SK-N-SH (cell line): ENCODE data around the gene SHBG. TPM values are rescaled to one million over a fixed set of nuclear protein-coding genes. Genes with fewer than 3 reads are reported as not detected.

Experiments
- CTCF ChIA-PET: fragments of 300-600, 350-600 bp; formaldehyde crosslinking; extraction: SDS; loops from one replicate; lab custom pipeline; 2021; lab: Yijun Ruan, JAX
- POLR2A ChIA-PET: fragments of 350-600 bp; sonication (Branson Sonifier 250); formaldehyde crosslinking; extraction: SDS; loops from one replicate; lab custom pipeline; 2020; ENCODE audit warnings: antibody characterized with exemption, inconsistent platforms; lab: Yijun Ruan, JAX
- DNase-seq: peaks from one replicate; pipeline ENCODE4 v3.0.0; 2012
- H2AFZ ChIP-seq: fragments of 200-600 bp; sonication (generic); 2 replicates; pipeline ENCODE4 v1.8.1; 2016; ENCODE audit warnings: antibody characterized with exemption, mild to moderate bottlenecking, low read depth
- H3F3A ChIP-seq: fragments of 200-600 bp; sonication (generic); replicated peaks from 2 replicates; pipeline ENCODE3; 2016; ENCODE audit warnings: antibody characterized with exemption, mild to moderate bottlenecking; ENCODE audit not compliant: insufficient read depth
- H3K27ac ChIP-seq, 2 experiments: fragments of 200-500 bp in 1 of 2; fragments of 200-600 bp in 1 of 2; sonication (Bioruptor generic) in 1 of 2; sonication (generic), shearing (Covaris generic) in 1 of 2; 2 replicates each; pipeline versions ENCODE4 v1.5.1 to v1.6.1; 2014 to 2016; ENCODE audit warnings: low read depth in 2 of 2, inconsistent platforms in 1 of 2, low read length in 1 of 2, mild to moderate bottlenecking in 1 of 2, mixed read lengths in 1 of 2
- H3K27me3 ChIP-seq: fragments of 200-600 bp; sonication (generic), shearing (Covaris generic); 2 replicates; pipeline ENCODE4 v1.6.1; 2016; ENCODE audit warnings: mixed run types; ENCODE audit not compliant: insufficient read depth
- H3K36me3 ChIP-seq, 2 experiments: fragments of 200-500 bp in 1 of 2; fragments of 200-600 bp in 1 of 2; sonication (Bioruptor generic) in 1 of 2; sonication (generic) in 1 of 2; replicated peaks in 1 of 2; 2 replicates each; pipeline versions ENCODE3 to v1.5.1; 2014 to 2016; ENCODE audit warnings: low read length in 1 of 2, mild to moderate bottlenecking in 1 of 2; ENCODE audit not compliant: insufficient read depth in 2 of 2, control insufficient read depth in 1 of 2
- H3K4me1 ChIP-seq, 2 experiments: fragments of 200-500 bp in 1 of 2; fragments of 200-600 bp in 1 of 2; sonication (Bioruptor generic) in 1 of 2; sonication (generic), shearing (Covaris generic) in 1 of 2; 2 replicates each; pipeline versions ENCODE4 v1.5.1 to v1.6.1; 2014 to 2016; ENCODE audit warnings: low read depth in 1 of 2, low read length in 1 of 2, mixed run types in 1 of 2; ENCODE audit not compliant: insufficient read depth in 2 of 2, control insufficient read depth in 1 of 2
- H3K4me2 ChIP-seq: fragments of 200-600 bp; sonication (generic), shearing (Covaris generic); 2 replicates; pipeline ENCODE4 v1.6.1; 2017; ENCODE audit warnings: mixed run types
- H3K4me3 ChIP-seq, 2 experiments: fragments of 200-500 bp in 1 of 2; fragments of 200-600 bp in 1 of 2; sonication (Bioruptor generic) in 1 of 2; sonication (generic), shearing (Covaris generic) in 1 of 2; 2 replicates each; pipeline versions ENCODE4 v1.5.1 to v1.8.1; 2014 to 2016; ENCODE audit warnings: low read depth in 2 of 2, inconsistent platforms in 1 of 2, low read length in 1 of 2, mild to moderate bottlenecking in 1 of 2, mixed read lengths in 1 of 2, moderate library complexity in 1 of 2
- H3K79me2 ChIP-seq: fragments of 200-600 bp; sonication (generic); 2 replicates; pipeline ENCODE4 v1.8.1; 2017; ENCODE audit warnings: mild to moderate bottlenecking; ENCODE audit not compliant: insufficient read depth
- H3K9ac ChIP-seq: fragments of 200-600 bp; sonication (generic); 2 replicates; pipeline ENCODE4 v1.6.1; 2017; ENCODE audit warnings: mixed run types
- H3K9me2 ChIP-seq: fragments of 200-600 bp; sonication (generic); 2 replicates; pipeline ENCODE4 v1.6.1; 2017; ENCODE audit warnings: mixed run types
- H3K9me3 ChIP-seq: fragments of 200-600 bp; sonication (generic); 2 replicates; pipeline ENCODE4 v1.6.1; 2017; ENCODE audit warnings: mixed run types, mild to moderate bottlenecking, moderate library complexity
- H4K20me1 ChIP-seq: fragments of 200-600 bp; sonication (generic); 2 replicates; pipeline ENCODE4 v1.6.1; 2017; ENCODE audit warnings: mild to moderate bottlenecking, mixed run types; ENCODE audit not compliant: insufficient read depth
- CHD2 ChIP-seq: fragments of 150-350 bp; IDR thresholded peaks from 2 replicates; pipeline ENCODE4 v1.6.1; 2018; ENCODE audit warnings: low read length; ENCODE audit not compliant: partially characterized antibody
- CTCF ChIP-seq: fragments of 200-600 bp; sonication (generic); IDR thresholded peaks from 2 replicates; pipeline ENCODE4 v1.6.1; 2017; ENCODE audit warnings: antibody characterized with exemption, mild to moderate bottlenecking, moderate library complexity
- ELF1 ChIP-seq: IDR thresholded peaks from 2 replicates; pipeline ENCODE4 v1.4.0; 2012
- EP300 ChIP-seq, 2 experiments: IDR thresholded peaks; 2 replicates each; pipeline versions ENCODE4 v1.4.0 to v1.6.1; 2012; ENCODE audit warnings: borderline replicate concordance in 1 of 2, low read depth in 1 of 2, low read length in 1 of 2
- FOSL2 ChIP-seq: IDR thresholded peaks from 2 replicates; pipeline ENCODE4 v1.4.0; 2012; ENCODE audit warnings: low read depth, mild to moderate bottlenecking, moderate library complexity, borderline replicate concordance
- FOXM1 ChIP-seq: IDR thresholded peaks from 2 replicates; pipeline ENCODE4 v1.4.0; 2012; ENCODE audit warnings: low read depth, mild to moderate bottlenecking
- IRF3 ChIP-seq: fragments of 150-350 bp; IDR thresholded peaks from 2 replicates; pipeline ENCODE4 v1.6.1; 2016; ENCODE audit warnings: mild to moderate bottlenecking, low read depth, low read length
- JUND ChIP-seq: IDR thresholded peaks from 2 replicates; pipeline ENCODE4 v1.4.0; 2012
- NRF1 ChIP-seq: IDR thresholded peaks from 2 replicates; pipeline ENCODE4 v1.6.1; 2012; ENCODE audit warnings: low read depth, mild to moderate bottlenecking, low read length
- PBX3 ChIP-seq: IDR thresholded peaks from 2 replicates; pipeline ENCODE4; 2012
- RFX5 ChIP-seq: IDR thresholded peaks from 2 replicates; pipeline ENCODE4 v1.6.1; 2012; ENCODE audit warnings: mild to moderate bottlenecking, improper control_type of control experiment, low read length
- RXRA ChIP-seq: IDR thresholded peaks from 2 replicates; pipeline ENCODE4 v1.4.0; 2012; ENCODE audit warnings: low read depth, mild to moderate bottlenecking, borderline replicate concordance
- SIN3A ChIP-seq: IDR thresholded peaks from 2 replicates; pipeline ENCODE4 v1.6.1; 2012; ENCODE audit warnings: low read depth, mild to moderate bottlenecking, low read length, moderate library complexity, borderline replicate concordance
- TEAD4 ChIP-seq: IDR thresholded peaks from 2 replicates; pipeline ENCODE4 v1.4.0; 2012; ENCODE audit warnings: mild to moderate bottlenecking, borderline replicate concordance; ENCODE audit not compliant: insufficient read depth
- USF2 ChIP-seq: fragments of 150-350 bp; IDR thresholded peaks from 2 replicates; pipeline ENCODE4 v1.6.1; 2017; ENCODE audit warnings: antibody characterized with exemption, low read length, low read depth, borderline replicate concordance
- YY1 ChIP-seq: IDR thresholded peaks from 2 replicates; pipeline ENCODE4 v1.4.0; 2012; ENCODE audit warnings: low read depth, mild to moderate bottlenecking
- ZBTB33 ChIP-seq: IDR thresholded peaks from 2 replicates; pipeline ENCODE4 v1.4.0; 2012; ENCODE audit warnings: low read depth, borderline replicate concordance
- WGBS: methylation state at CpG from one replicate; pipeline ENCODE4 v1.1.6; 2017; ENCODE audit warnings: low lambda C conversion rate; 5-methylcytosine and 5-hydroxymethylcytosine counted together
- polyA plus RNA-seq, 3 experiments: library from polyadenylated mRNA; depleted of rRNA; stranded (reverse); fragments of >200 nt; gene quantifications; 2 replicates each; pipeline ENCODE4 v1.2.3, GENCODE V29; 2012

The SHBG gene
- polyA plus RNA-seq, 1 of the 3 experiments (the other 2 are of a cell fraction) = 1.1 TPM

- TF ChIP-seq YY1 = no peak
- no peak for TF ChIP-seq JUND
- TF ChIP-seq ELF1 = no peak
- CTCF ChIA-PET = interaction anchor here (0.8 to 3.4 kb wide), 5 partner anchors 22 to 541 kb away, joined by 3 to 12 read pairs (median 5); partner anchors contain the start of genes SENP3 and TP53
- Histone ChIP-seq H3K36me3 (peaks cover 11 to 32% of the 10 kb centered on the region in 2 experiments), H2AFZ (no peak overlapping the region), H3K4me3 (no peak overlapping the region), H3K9ac (no peak overlapping the region), H4K20me1 (no peaks in the 10 kb centered on the region), H3F3A (peaks cover 38% of the 10 kb centered on the region), H3K9me3 (no peaks in the 10 kb centered on the region), H3K27me3 (no peaks in the 10 kb centered on the region), H3K79me2 (peaks cover 44% of the 10 kb centered on the region), H3K27ac (peak overlapping the region; percentile 23 to 65), H3K4me1 (peaks cover 32 to 47% of the 10 kb centered on the region in 2 experiments), H3K9me2 (no peaks in the 10 kb centered on the region), H3K4me2 (peak overlapping the region; percentile 68; the same call in 1 of the 2 replicates)
- POLR2A ChIA-PET = interaction anchor here (1.0 kb wide), 1 partner anchor 101 kb away, joined by 4 read pairs; the partner anchor contains the start of gene TP53
- WGBS = 73% methylated on average over 9 of the region's 9 CpGs
- no peak for DNase-seq
These were observed 43.1 kb upstream of the SHBG start for GRCh38 chr17:7586673-7587419.

GRCh38 chr17:7587420-7588151 lies 42.3 kb upstream of the SHBG start:
- ChIA-PET CTCF (interaction anchor here (0.8 to 2.2 kb wide), 4 partner anchors 21 to 542 kb away, joined by 3 to 8 read pairs (median 4); partner anchors contain the start of genes SENP3 and TP53), POLR2A (no interaction called here)
- WGBS = 36% methylated on average over 12 of the region's 12 CpGs
- Histone ChIP-seq H3F3A (peaks cover 38% of the 10 kb centered on the region), H3K36me3 (peaks cover 11 to 39% of the 10 kb centered on the region in 2 experiments), H3K9me2 (no peaks in the 10 kb centered on the region), H2AFZ (no peak overlapping the region), H3K9me3 (no peaks in the 10 kb centered on the region), H3K4me1 (peaks cover 26 to 41% of the 10 kb centered on the region in 2 experiments), H3K4me3 (no peak overlapping the region; a peak in 1 of 4 replicates), H3K27me3 (no peaks in the 10 kb centered on the region), H3K27ac (peak overlapping the region; percentile 39 to 65), H3K4me2 (peak overlapping the region; percentile 68), H3K9ac (peak overlapping the region; percentile 27; the same call in 1 of the 2 replicates), H3K79me2 (peaks cover 38% of the 10 kb centered on the region), H4K20me1 (no peaks in the 10 kb centered on the region)
- DNase-seq = no peak
- TF ChIP-seq RXRA (no peak; the same call in 1 of the 2 replicates), IRF3 (no peak), JUND (no peak), FOSL2 (peak; percentile 69), TEAD4 (0 out of 2 replicates have a peak, but pooled peaks have one; percentile 16), ZBTB33 (no peak), CTCF (0 out of 2 replicates have a peak, but pooled peaks have one; percentile 6), RFX5 (no peak), CHD2 (no peak), PBX3 (no peak), EP300 (IDR thresholded peaks at IDR 0.05; ENCODE audit: borderline replicate concordance in 1 of 2, low read depth in 1 of 2, low read length in 1 of 2) (no peak; a peak in 1 of 4 replicates), NRF1 (no peak), FOXM1 (no peak), SIN3A (0 out of 2 replicates have a peak, but pooled peaks have one; percentile 53), USF2 (no peak)
